ENCODE results near the gene MS4A8.
"Not testable (repeated sequence)": the region's sequence is repeated elsewhere in the genome, so short reads cannot be mapped to it uniquely, and the experiment has no call there.

MS4A8 gene

GRCh38 chr11:60731586-60731985 is 32.2 kb downstream of the MS4A8 start:
- DNase-seq: no peak

GRCh38 chr11:60734279-60734678 is 34.9 kb downstream of the MS4A8 start:
- DNase-seq: no peak

GRCh38 chr11:60739114-60739513 is 39.7 kb downstream of the MS4A8 start:
- DNase-seq: no peak

- DNase-seq: no peak
Observed at GRCh38 chr11:60740573-60740972, 41.2 kb downstream of the MS4A8 start.

GRCh38 chr11:60741421-60741820 is 42.0 kb downstream of the MS4A8 start:
- DNase-seq: no peak

GRCh38 chr11:60743058-60743457 is 43.6 kb downstream of the MS4A8 start:
- no peak for DNase-seq

GRCh38 chr11:60744114-60744513 is 44.7 kb downstream of the MS4A8 start:
- no peak for DNase-seq

GRCh38 chr11:60747359-60747873 is 48.0 kb downstream of the MS4A8 start:
- no peak for DNase-seq

GRCh38 chr11:60748225-60748624 is 48.8 kb downstream of the MS4A8 start:
- DNase-seq: no peak

- DNase-seq: no peak
Observed at GRCh38 chr11:60748821-60749220, 49.4 kb downstream of the MS4A8 start.

GRCh38 chr11:60750911-60751310 is 51.5 kb downstream of the MS4A8 start:
- DNase-seq: no peak

GRCh38 chr11:60753309-60753708 is 53.9 kb downstream of the MS4A8 start:
- DNase-seq: no peak

- DNase-seq: no peak
Observed at GRCh38 chr11:60754887-60755286, 55.5 kb downstream of the MS4A8 start.

GRCh38 chr11:60756307-60757032 is 57.1 kb downstream of the MS4A8 start, which contains the start of gene MS4A15:
Gene MS4A15, plus strand, starts transcription at chr11:60756867. Its CDS starts 6,867 bp downstream, at chr11:60763734.
- no peak for DNase-seq

- no peak for DNase-seq
Observed at GRCh38 chr11:60757231-60757800, 57.9 kb downstream of the MS4A8 start.

GRCh38 chr11:60758671-60759070 is 59.3 kb downstream of the MS4A8 start:
- not testable (repeated sequence) for DNase-seq

- not testable (repeated sequence) for DNase-seq
Observed at GRCh38 chr11:60759438-60760225, 60.2 kb downstream of the MS4A8 start.

GRCh38 chr11:60761436-60762190 is 62.2 kb downstream of the MS4A8 start:
- DNase-seq: no peak

GRCh38 chr11:60762851-60763691 is 63.7 kb downstream of the MS4A8 start:
- no peak for DNase-seq

- no peak for DNase-seq
Observed at GRCh38 chr11:60763692-60764369, 64.4 kb downstream of the MS4A8 start.

GRCh38 chr11:60764879-60765278 is 65.5 kb downstream of the MS4A8 start:
- DNase-seq: no peak

Data from NCI-H510A (cell line).